ENCODE results near the gene SMG5.

Gene SMG5

DNA sequence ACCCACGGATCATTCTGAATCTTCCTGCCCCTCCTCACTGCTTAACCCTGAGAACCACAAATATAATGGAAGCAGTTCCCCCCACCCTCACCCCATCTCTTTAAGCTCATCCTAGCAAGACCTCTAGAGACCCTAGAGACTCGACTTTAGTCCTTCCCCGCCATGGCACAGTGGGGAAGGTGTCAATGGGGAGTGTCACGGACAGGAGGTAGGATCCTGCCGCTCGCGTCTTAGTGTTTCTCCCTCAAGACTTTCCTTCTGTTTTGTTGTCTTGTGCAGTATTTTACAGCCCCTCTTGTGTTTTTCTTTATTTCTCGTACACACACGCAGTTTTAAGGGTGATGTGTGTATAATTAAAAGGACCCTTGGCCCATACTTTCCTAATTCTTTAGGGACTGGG is 70.5 kb downstream of the SMG5 start:
- Mint-ChIP-seq H3K4me3 (peak overlapping the region; percentile 95 to 96), H3K9me3 (no peaks in the 10 kb centered on the region), H3K27ac (peak overlapping the region; percentile 97 to 99), H3K36me3 (ENCODE audit: insufficient read depth) (peaks cover 37% of the 10 kb centered on the region), H3K27me3 (no peaks in the 10 kb centered on the region), H3K4me1 (ENCODE audit: low read depth in 2 of 2) (peaks cover 9 to 10% of the 10 kb centered on the region in 2 donors)
- ATAC-seq (replicated peaks) (no peak), DNase-seq (no peak)

DNA sequence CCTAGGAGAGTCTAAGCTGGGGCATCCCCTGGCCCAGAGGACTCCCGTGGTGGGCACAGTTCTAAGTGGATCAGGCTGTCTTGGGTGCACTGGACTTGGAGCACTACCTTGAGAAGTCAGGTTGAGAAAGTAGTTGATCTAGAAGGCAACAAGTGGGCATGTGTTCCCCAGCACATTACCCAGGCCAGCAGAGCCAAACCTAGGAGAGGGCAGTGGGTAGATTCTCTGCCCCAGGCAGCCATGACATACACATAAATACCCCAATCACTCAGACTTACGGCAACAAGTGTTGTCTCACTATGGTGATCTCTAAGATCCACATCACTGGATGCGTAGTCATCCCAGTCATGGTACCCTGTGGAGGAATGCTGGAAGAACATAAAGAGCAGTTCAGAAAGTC is 71.4 kb downstream of the SMG5 start:
- DNase-seq (no peak), ATAC-seq (replicated peaks) (no peak)
- Mint-ChIP-seq H3K27ac (peak overlapping the region in 1 of 2 donors; percentile 99), H3K36me3 (ENCODE audit: insufficient read depth) (peaks cover 43% of the 10 kb centered on the region), H3K4me1 (ENCODE audit: low read depth in 2 of 2) (peaks cover 9 to 10% of the 10 kb centered on the region in 2 donors), H3K4me3 (peak overlapping the region in 1 of 2 donors; percentile 33), H3K27me3 (no peaks in the 10 kb centered on the region), H3K9me3 (no peaks in the 10 kb centered on the region)

DNA sequence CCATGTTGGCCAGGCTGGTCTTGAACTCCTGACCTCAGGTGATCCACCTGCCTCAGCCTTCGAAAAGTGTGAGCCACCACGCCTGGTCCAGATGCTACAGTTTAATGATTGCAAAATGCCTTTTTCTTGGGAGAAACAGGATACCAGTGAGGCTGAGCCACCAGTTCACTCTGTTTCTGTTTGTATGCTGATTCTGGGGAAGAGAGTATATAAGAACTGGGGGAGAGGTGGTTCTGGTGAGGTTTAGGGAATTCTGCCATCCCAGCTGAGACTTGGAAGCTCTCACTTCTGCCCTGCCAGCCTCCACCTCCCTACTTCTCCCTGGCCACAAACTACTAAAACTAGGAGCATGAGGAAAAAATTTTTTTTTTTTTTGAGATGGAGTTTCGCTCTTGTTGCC is 77.9 kb downstream of the SMG5 start:
- Mint-ChIP-seq H3K4me1 (ENCODE audit: low read depth in 2 of 2) (peaks cover 9 to 14% of the 10 kb centered on the region in 2 donors), H3K9me3 (no peaks in the 10 kb centered on the region), H3K36me3 (ENCODE audit: insufficient read depth) (peaks cover 59% of the 10 kb centered on the region), H3K27me3 (no peaks in the 10 kb centered on the region), H3K4me3 (no peak overlapping the region), H3K27ac (no peak overlapping the region)
- ATAC-seq (replicated peaks): no peak
- DNase-seq: no peak

DNA sequence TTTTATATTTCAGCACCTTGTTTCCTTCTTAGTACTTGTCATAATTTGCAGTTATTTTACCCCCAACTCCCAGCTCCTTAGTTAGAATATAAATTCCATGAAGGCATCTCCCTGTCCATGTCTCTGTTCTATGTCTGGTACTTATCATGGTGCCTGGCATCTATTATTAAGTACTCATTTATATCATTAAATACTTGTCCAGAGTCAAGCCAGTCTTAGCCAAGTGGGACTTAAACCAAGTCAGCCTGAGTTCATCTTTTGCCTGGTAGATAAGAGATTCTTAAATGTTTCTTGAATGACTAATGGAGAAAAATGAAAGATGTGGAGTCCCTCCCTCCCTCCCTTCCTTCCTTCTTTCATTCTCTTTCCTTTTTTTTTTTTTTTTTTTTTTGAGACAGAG is 79.3 kb downstream of the SMG5 start:
- Mint-ChIP-seq H3K36me3 (ENCODE audit: insufficient read depth) (peaks cover 57% of the 10 kb centered on the region), H3K27ac (no peak overlapping the region)

DNA sequence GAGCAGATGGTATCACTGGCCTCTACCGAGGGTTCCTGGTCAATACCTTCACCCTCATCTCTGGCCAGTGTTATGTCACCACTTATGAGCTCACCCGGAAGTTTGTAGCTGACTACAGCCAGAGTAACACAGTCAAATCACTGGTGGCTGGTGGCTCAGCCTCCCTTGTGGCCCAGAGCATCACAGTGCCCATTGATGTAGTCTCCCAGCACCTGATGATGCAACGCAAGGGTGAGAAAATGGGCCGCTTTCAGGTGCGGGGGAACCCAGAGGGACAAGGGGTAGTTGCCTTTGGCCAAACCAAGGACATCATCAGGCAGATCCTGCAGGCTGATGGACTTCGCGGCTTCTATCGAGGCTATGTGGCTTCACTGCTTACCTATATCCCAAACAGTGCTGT is 82.6 kb downstream of the SMG5 start:
- Mint-ChIP-seq H3K4me3 (peak overlapping the region in 1 of 2 donors; percentile 12), H3K9me3 (no peaks in the 10 kb centered on the region), H3K27me3 (no peaks in the 10 kb centered on the region), H3K27ac (peak overlapping the region; percentile 74 to 85), H3K4me1 (ENCODE audit: low read depth in 2 of 2) (peaks cover 40 to 41% of the 10 kb centered on the region in 2 donors), H3K36me3 (ENCODE audit: insufficient read depth) (peaks cover 41% of the 10 kb centered on the region)
- ATAC-seq (replicated peaks) (no peak), DNase-seq (no peak)

More for the DNA sequence above, 79.3 kb downstream of the SMG5 start:
- Mint-ChIP-seq H3K4me1 (ENCODE audit: low read depth in 2 of 2) (peaks cover 23 to 27% of the 10 kb centered on the region in 2 donors), H3K9me3 (no peaks in the 10 kb centered on the region), H3K4me3 (no peak overlapping the region), H3K27me3 (no peaks in the 10 kb centered on the region)
- DNase-seq (no peak), ATAC-seq (replicated peaks) (no peak)

All from effector memory CD8-positive, alpha-beta T cell (primary cell).